Measurements from ENCODE around the gene ADSS2.
"Not testable (repeated sequence)": the region's sequence is repeated elsewhere in the genome, so short reads cannot be mapped to it uniquely, and the experiment has no call there.

The ADSS2 gene

GRCh38 chr1:244394826-244395765, 56.6 kb downstream of the ADSS2 start:
- DNase-seq, result no peak

DNA sequence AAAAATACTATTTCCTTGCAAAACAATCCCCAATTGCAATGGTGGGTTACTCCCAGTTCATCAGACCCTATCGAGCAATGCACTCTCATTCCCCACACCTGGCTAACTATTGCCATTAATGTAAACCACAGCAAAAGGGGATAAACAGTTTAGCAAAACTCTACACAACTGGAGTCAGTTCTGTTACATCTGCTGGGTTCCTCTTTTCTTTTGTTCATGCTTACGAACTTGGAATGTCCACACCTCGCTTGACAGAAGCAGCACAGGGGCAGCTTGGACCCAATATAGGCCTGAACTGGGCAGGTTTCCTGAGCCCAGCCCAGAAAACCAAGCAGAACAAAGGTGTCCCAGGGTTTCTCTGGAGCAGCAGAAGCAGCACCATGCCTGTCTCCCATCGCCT, 57.4 kb downstream of the ADSS2 start:
- no peak for DNase-seq

- no peak for DNase-seq
These were observed 58.0 kb downstream of the ADSS2 start for GRCh38 chr1:244393604-244394176.

- no peak for DNase-seq
These were observed 59.9 kb downstream of the ADSS2 start for GRCh38 chr1:244391761-244392160.

GRCh38 chr1:244388961-244389360, 62.7 kb downstream of the ADSS2 start:
- no peak for DNase-seq

DNA sequence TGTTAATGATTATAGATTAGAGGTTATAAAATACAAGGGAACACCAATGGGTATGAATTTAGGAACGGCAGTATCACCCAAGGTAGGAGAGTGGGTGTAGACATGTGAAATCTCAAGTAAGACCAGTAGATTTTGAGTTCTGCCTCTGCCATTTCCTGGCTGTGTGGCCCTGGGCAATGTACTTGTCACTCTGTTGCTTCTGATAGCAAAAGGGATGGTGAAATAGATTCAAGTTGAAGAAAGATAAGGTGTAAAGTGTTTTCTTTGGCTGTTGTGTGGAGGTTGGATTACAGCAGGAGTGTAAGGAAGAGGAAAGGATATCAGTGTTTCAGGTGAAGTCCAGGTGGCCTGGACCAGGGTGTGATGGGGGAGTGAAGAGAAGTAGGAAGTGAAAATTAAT, 64.3 kb downstream of the ADSS2 start:
- DNase-seq, result no peak

GRCh38 chr1:244386595-244386994, 65.1 kb downstream of the ADSS2 start:
- DNase-seq, result no peak

DNA sequence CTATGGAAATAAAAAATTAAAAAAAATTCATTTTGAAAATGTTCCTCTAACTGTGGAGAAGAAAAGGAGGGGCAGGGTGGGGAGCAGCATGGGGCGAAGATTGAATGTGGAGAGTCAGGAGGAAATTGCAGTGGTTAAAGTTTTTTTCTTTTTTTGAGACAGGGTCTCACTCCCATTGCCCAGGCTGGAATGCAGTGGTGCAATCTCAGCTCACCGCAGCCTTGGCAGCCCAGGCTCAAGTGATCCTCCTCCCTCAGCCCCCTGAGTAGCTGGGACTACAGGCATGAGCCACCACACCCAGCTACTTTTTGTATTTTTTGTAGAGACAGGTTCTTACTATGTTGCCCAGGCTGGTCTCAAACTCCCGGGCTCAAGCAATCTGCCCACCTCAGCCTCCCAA, 67.6 kb downstream of the ADSS2 start:
- DNase-seq, result no peak

- DNase-seq, result no peak
These were observed 68.3 kb downstream of the ADSS2 start for GRCh38 chr1:244383278-244383884.

DNA sequence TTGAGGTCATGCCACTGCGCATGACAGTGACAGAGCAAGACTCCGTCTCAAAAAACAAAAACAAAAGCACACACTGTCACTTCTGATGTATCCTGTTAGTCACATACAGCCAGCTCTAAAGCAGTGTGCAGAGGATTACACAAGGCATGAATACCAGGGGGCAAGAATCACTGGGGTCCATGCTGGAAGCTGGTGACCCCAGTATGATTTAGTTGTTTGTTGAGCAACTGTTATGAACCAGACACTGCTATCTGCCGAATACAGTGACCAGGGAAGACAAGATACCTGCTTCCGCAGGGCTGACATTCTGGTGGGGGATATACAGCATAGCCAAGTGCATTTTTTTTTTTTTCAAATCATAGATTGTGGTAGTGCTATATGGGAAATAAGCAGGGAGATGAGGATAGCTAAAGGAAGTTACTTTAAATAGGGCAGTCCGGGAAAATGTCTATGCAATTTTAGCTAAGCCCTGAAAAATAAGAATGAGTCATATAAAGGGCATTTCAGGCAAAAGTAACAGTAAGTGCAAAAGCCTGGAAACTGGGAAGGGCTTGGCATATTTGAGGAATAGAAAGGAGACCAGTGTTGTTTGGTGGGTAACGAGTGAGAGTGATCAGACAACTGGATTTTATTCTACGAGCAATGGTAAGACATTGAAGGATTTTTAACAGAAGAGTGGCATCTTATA, 69.7 kb downstream of the ADSS2 start:
- DNase-seq, result no peak

GRCh38 chr1:244376126-244376525, 75.6 kb downstream of the ADSS2 start:
- no peak for DNase-seq

DNA sequence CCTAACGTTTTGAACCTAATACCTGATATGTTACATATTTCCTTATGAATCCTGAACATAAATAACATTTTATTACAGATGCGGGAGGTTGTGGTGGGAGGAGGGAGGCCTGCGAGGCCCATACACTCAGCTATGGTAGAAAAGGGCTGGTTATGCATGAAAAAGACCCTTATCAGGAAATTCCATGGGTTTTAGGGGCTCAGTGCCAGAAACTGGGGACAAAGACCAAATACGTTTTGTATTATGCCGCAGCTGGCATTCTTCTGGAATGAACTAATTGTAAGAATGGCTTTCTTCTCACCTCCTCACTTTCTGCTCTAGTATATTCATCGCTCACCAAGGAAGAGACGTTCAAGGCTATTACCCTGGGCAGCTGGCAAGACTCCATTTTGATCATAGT, 76.7 kb downstream of the ADSS2 start:
- DNase-seq, result no peak

DNA sequence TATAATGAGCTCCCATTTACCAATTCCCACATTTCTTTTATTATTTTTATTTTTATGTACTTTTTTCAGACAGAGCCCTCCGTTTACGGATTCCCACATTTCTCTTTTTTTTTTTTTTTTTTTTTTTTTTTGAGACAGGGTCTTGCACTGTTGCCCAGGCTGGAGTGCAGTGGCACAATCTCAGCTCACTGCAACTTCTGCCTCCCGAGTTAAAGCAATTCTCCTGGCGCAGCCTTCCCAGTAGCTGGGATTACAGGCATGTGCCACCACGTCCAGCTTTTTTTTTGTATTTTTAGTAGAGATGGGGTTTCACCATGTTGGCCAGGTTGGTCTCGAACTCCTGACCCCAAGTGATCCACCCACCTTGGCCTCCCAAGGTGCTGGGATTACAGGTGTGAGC, 77.2 kb downstream of the ADSS2 start:
- DNase-seq, result not testable (repeated sequence)

DNA sequence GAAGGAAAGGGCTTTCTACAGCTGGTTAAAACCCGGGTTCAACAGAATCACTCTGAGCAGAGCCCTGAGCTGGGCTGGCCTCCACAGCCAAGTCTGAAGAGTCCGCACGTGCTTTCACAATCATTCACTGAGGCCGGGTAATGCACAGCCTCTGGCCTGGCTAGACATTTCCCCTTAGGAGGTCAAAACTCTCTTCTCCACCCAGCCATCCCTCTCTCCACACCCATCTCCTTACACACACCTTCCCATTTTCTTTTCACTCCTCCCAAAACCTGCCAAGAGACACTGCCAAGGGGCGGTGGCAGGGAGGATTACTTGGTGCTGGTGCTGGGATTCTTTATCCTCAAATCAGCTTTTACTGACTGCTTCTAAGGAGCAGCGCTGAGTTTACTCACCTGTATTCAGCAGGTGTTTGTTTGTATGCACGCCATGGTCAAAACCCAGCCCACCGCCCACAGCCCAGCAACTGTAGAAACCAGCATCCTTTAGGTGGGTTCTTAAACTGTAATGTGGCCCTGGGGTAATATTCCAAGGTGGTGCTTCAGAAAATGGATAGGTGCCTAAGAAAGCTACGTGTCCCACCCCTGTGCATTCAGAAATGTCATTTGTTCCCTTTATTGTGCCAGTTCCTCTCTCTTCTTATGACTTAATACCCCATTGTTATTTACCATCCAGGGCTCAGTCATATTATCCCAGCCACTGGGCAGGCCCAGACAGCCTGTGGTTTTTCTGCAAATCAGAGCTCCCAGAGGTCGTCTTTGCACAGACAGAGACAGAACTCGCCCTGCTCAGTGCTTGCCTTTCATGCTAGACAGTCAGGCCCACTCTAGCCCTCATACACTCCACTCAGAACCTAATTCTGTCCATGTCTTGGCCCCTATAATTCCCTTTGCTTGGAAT, 80.2 kb downstream of the ADSS2 start:
- DNase-seq, result no peak

- DNase-seq, result no peak
These were observed 81.6 kb downstream of the ADSS2 start for GRCh38 chr1:244370060-244370637.

DNA sequence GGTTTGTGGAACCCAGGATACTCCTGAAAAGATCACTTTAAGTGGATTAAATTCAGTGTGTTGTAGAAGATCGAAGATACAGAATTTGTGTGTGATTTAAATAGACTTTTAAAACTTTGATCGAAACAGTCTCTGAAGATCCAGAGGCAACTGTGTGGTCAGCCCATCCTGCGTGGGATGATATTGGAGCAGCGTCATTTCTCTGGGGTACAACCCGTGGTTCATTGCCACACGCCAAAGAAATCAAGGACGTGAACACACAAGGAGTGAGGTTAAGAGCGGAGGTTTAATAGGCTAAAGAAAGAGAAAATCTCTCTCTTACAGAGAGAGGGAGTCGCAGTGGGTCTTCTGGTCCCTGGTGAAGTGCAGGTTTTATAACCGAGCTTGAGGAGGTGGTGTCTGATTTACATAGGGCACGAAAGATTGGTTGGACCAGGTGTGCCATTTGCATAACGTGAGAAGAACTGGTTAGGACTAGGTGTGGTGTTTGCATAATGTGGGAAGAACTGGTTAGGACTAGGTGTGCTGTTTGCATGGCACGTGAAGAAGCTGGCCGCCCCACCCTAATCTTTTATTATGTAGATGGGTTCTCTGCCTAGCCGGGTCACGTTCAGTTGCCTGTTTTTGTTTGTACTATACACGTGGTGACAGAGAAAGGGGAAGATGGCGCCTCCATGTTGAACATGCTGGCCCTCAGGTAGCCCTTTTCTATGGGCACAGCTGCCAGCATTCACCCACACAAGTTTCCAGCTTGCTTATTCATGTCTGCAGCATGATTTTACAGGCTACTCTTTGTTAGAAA, 82.3 kb downstream of the ADSS2 start:
- DNase-seq, result no peak

DNA sequence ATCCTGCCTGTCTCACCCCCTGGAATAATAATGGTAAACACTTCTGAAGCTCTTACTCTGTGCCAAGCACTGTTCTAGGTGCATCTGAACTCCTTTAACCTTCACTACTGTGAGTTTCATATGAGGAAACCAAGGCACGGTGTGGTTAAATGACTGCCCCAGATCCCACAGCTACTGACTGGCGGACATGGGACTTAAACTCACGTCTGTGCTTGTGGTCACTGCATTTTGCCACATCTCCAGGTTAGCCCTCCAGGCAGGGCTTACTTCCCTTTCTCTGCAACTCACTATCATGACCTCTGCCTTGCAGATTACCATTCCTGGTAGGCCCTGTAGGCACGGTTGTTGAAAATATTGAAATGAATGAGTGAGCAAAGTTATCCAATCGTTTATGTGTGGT, 83.4 kb downstream of the ADSS2 start:
- DNase-seq, result no peak

GRCh38 chr1:244367399-244368114, 84.2 kb downstream of the ADSS2 start:
- DNase-seq, result no peak

DNA sequence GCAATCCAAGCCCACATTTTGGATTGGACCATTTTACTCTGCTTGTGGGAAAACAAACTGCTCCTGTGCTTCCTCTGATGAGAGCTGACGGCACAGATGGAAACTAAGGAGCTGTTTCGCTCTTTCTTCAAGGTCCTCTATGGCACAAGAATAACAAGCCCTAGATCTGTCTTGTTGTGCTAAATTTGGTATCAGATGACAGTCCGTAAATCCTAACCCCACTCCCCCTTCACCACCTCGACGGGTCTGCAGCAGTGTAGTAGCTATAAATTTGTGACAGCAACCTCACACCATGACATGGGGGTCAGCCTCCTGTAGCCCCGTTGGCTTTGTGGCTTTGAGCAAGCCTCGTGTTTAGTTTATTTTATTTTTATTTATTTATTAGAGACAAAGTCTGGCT, 85.9 kb downstream of the ADSS2 start:
- no peak for DNase-seq

DNA sequence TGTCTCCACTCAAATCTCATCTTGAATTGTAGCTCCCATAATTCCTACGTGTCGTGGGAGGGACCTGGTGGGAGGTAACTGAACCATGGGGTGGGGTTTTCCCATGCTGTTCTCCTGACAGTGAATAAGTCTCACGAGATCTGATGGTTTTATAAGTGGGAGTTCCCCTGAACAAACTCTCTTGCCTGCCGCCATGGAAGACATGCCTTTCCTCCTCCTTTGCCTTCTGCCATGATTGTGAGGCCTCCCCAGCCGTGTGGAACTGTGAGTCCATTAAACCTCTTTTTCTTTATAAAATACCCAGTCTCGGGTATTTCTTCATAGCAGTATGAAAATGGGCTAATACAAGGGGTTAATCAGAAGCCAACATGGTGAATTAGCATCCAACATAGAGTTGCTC, 86.4 kb downstream of the ADSS2 start:
- DNase-seq, result not testable (repeated sequence)

All from NCI-H2029 treated with DMSO at 0.1 percent for 48 hours (cell line).